ENCODE data around the gene POLR1B. TPM values are rescaled to one million over a fixed set of nuclear protein-coding genes. Genes with fewer than 3 reads are reported as not detected.
"Not testable (repeated sequence)": the region's sequence is repeated elsewhere in the genome, so short reads cannot be mapped to it uniquely, and the experiment has no call there.

POLR1B gene
- total RNA-seq, 1 donor from 2014 or later = 20.1 TPM

- Mint-ChIP-seq H3K27ac (no peak overlapping the region), H3K36me3 (peaks cover 35% of the 10 kb centered on the region), H3K27me3 (ENCODE audit: insufficient read depth, low read depth) (no peaks in the 10 kb centered on the region), H3K9me3 (no peaks in the 10 kb centered on the region), H3K4me1 (no peaks in the 10 kb centered on the region), H3K4me3 (no peak overlapping the region)
- no peak overlapping the region for H2AFZ ChIP-seq (replicated peaks)
- no peaks in the 10 kb centered on the region for H3K9me3 ChIP-seq (ENCODE audit: low read depth)
- DNase-seq (ENCODE audit: low spot score) = no peak
- no peaks in the 10 kb centered on the region for H3K79me2 ChIP-seq (ENCODE audit: low read depth)
- H3K27ac ChIP-seq = no peak overlapping the region
- no peaks in the 10 kb centered on the region for H3K27me3 ChIP-seq
- no peak overlapping the region for H3K4me3 ChIP-seq
- H4K20me1 ChIP-seq (ENCODE audit: low read depth) = no peaks in the 10 kb centered on the region
- no peaks in the 10 kb centered on the region for H3K4me1 ChIP-seq
- H3F3A ChIP-seq (ENCODE audit: low read depth) = peaks cover 2% of the 10 kb centered on the region
- no peak overlapping the region for H3K9ac ChIP-seq
- H3K36me3 ChIP-seq = no peaks in the 10 kb centered on the region
- no peak overlapping the region for H3K4me2 ChIP-seq
- TF ChIP-seq CTCF (IDR thresholded peaks at IDR 0.05) = no peak
- no peak for TF ChIP-seq EZH2 (IDR thresholded peaks at IDR 0.05)
- no peak for TF ChIP-seq EZH2phosphoT487 (IDR thresholded peaks at IDR 0.05)
Observed at GRCh38 chr2:112529757-112530156, 12.5 kb upstream of the POLR1B start.

DNA sequence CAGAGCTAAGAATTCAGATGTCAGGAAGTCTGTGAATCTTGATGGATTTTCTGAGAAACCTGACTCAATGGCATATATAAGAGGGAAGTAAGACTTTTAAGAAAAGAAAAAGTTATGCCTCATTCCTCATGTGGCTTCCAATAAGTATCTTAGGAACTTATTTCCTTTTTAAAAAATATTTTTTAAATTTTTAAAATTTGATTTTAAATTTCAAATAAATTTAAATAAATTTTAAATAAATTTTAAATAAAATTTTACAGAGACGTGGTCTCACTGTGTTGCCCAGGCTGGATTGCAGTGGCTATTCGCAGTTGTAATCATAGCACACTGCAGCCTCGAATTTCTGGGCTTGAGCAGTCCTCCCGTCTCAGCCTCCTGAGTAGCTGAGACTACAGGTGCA lies 11.5 kb upstream of the POLR1B start:
- no peak for DNase-seq (ENCODE audit: low spot score)
- H3K27me3 Mint-ChIP-seq (ENCODE audit: insufficient read depth, low read depth) = no peaks in the 10 kb centered on the region
- H3K9me3 Mint-ChIP-seq = no peaks in the 10 kb centered on the region
- no peak overlapping the region for H3K9ac ChIP-seq
- peaks cover 32% of the 10 kb centered on the region for H3K36me3 Mint-ChIP-seq
- no peaks in the 10 kb centered on the region for H3K4me1 Mint-ChIP-seq
- H3K4me3 ChIP-seq = no peak overlapping the region
- TF ChIP-seq EZH2 (IDR thresholded peaks at IDR 0.05) (no peak), EZH2phosphoT487 (IDR thresholded peaks at IDR 0.05) (no peak), CTCF (IDR thresholded peaks at IDR 0.05) (no peak)
- peaks cover 2% of the 10 kb centered on the region for H3F3A ChIP-seq (ENCODE audit: low read depth)
- H3K79me2 ChIP-seq (ENCODE audit: low read depth) = no peaks in the 10 kb centered on the region
- no peaks in the 10 kb centered on the region for H3K36me3 ChIP-seq
- no peak overlapping the region for H3K4me2 ChIP-seq
- no peak overlapping the region for H3K4me3 Mint-ChIP-seq
- no peaks in the 10 kb centered on the region for H3K27me3 ChIP-seq
- H3K27ac ChIP-seq = no peak overlapping the region
- H3K4me1 ChIP-seq = no peaks in the 10 kb centered on the region
- no peak overlapping the region for H3K27ac Mint-ChIP-seq
- no peak overlapping the region for H2AFZ ChIP-seq (replicated peaks)
- no peaks in the 10 kb centered on the region for H4K20me1 ChIP-seq (ENCODE audit: low read depth)
- H3K9me3 ChIP-seq (ENCODE audit: low read depth) = no peaks in the 10 kb centered on the region

DNA sequence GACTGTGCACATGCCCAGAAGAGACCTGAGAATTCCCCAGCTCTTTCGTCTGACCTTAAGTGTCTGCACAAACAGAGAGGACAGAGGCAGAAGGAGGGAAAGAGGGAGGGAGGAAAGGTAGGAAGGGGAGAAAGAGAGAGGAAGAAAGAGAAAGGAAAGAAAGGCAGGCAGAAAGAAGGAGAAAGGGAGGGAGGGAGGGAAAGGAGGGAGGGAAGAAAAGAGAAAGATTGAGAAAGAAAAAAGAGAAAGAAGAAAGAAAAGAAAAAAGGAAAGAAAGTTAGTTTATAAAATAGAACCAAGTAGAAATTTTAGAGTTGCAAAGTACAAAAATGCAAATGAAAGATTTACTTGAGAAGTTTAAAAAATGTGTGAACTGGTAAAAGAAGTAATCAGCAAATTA lies 7.4 kb upstream of the POLR1B start:
- Histone ChIP-seq H3K4me1 (no peaks in the 10 kb centered on the region), H3K9me3 (ENCODE audit: low read depth) (no peaks in the 10 kb centered on the region), H3K4me3 (no peak overlapping the region), H3K36me3 (no peaks in the 10 kb centered on the region), H3K79me2 (ENCODE audit: low read depth) (no peaks in the 10 kb centered on the region), H3F3A (ENCODE audit: low read depth) (peaks cover 2% of the 10 kb centered on the region), H3K9ac (no peak overlapping the region), H3K27ac (peak overlapping the region; percentile 13), H4K20me1 (ENCODE audit: low read depth) (no peaks in the 10 kb centered on the region), H3K27me3 (no peaks in the 10 kb centered on the region), H3K4me2 (no peak overlapping the region), H2AFZ (replicated peaks) (no peak overlapping the region)
- peaks cover 22% of the 10 kb centered on the region for H3K36me3 Mint-ChIP-seq
- no peaks in the 10 kb centered on the region for H3K4me1 Mint-ChIP-seq
- no peaks in the 10 kb centered on the region for H3K27me3 Mint-ChIP-seq (ENCODE audit: insufficient read depth, low read depth)
- H3K27ac Mint-ChIP-seq = no peak overlapping the region
- H3K4me3 Mint-ChIP-seq = no peak overlapping the region
- no peaks in the 10 kb centered on the region for H3K9me3 Mint-ChIP-seq
- DNase-seq (ENCODE audit: low spot score) = no peak
- TF ChIP-seq EZH2phosphoT487 (IDR thresholded peaks at IDR 0.05) = no peak
- TF ChIP-seq EZH2 (IDR thresholded peaks at IDR 0.05) = no peak
- TF ChIP-seq CTCF (IDR thresholded peaks at IDR 0.05) = no peak

DNA sequence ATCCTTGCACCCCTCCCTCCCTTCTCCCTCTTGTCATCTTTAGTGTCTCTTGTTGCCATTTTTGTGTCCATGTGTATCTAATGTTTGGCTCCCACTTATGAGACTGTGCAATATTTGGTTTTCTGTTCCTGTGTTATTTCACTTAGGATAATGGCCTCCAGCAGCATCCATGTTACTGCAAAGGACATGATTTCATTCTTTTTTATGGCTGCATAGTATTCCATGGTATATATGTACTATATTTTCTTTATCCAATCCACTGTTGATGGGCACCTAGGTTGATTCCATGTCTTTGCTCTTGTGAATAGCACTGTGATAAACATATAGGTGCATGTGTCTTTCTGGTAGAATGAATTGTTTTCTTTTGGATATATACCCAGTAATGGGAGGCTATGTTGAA lies 5.6 kb upstream of the POLR1B start:
- not testable (repeated sequence) for H3K9me3 ChIP-seq (ENCODE audit: low read depth); H3K4me3 Mint-ChIP-seq; H3K36me3 ChIP-seq; H3K27me3 ChIP-seq; H3K4me2 ChIP-seq; H2AFZ ChIP-seq (replicated peaks); H3K4me1 Mint-ChIP-seq; H3K27ac Mint-ChIP-seq; H3K27ac ChIP-seq; H3F3A ChIP-seq (ENCODE audit: low read depth); H3K9me3 Mint-ChIP-seq; H3K4me3 ChIP-seq; H3K27me3 Mint-ChIP-seq (ENCODE audit: insufficient read depth, low read depth); DNase-seq (ENCODE audit: low spot score); H3K79me2 ChIP-seq (ENCODE audit: low read depth); H3K4me1 ChIP-seq; H3K9ac ChIP-seq; H4K20me1 ChIP-seq (ENCODE audit: low read depth)
- H3K36me3 Mint-ChIP-seq = peaks cover 12% of the 10 kb centered on the region
